Mesothelial cell of epicardium (in vitro differentiated cells): ENCODE results near the gene MAGI2. TPM values are rescaled to one million over a fixed set of nuclear protein-coding genes. Genes with fewer than 3 reads are reported as not detected.

Source experiments
- DNase-seq, 2 experiments: peaks; one replicate each; pipeline ENCODE4 v3.0.0; 2021; ENCODE audit warnings: low spot score in 2 of 2; ENCODE audit not compliant: unreplicated experiment in 2 of 2
- H3K27ac Mint-ChIP-seq: 2 replicates; pipeline ENCODE4 v1.8.0; 2021; ENCODE audit warnings: mixed read lengths
- H3K27me3 Mint-ChIP-seq: 2 replicates; pipeline ENCODE4 v1.8.0; 2021; ENCODE audit warnings: low read depth, mixed read lengths
- H3K36me3 Mint-ChIP-seq: 2 replicates; pipeline ENCODE4 v1.8.0; 2021; ENCODE audit warnings: mixed read lengths
- H3K4me1 Mint-ChIP-seq: 2 replicates; pipeline ENCODE4 v1.8.0; 2021; ENCODE audit warnings: mixed read lengths
- H3K4me3 Mint-ChIP-seq: 2 replicates; pipeline ENCODE4 v1.8.0; 2021; ENCODE audit warnings: mild to moderate bottlenecking, moderate library complexity, mixed read lengths
- H3K9me3 Mint-ChIP-seq: 2 replicates; pipeline ENCODE4 v1.8.0; 2021; ENCODE audit warnings: mixed read lengths
- total RNA-seq: library from RNA; stranded (reverse); gene quantifications from 3 replicates; pipeline ENCODE4 v1.2.1, GENCODE V29; 2021
- TF ChIP-seq, protein P1 (sequence below): fragments of 200-600 bp; sonication (generic); IDR thresholded peaks from one replicate; pipeline ENCODE4 v1.5.0; 2021; ENCODE audit warnings: antibody characterized with exemption; ENCODE audit not compliant: unreplicated experiment

MAGI2 gene
- total RNA-seq, 1 donor from 2014 or later: 38.4 TPM

DNA sequence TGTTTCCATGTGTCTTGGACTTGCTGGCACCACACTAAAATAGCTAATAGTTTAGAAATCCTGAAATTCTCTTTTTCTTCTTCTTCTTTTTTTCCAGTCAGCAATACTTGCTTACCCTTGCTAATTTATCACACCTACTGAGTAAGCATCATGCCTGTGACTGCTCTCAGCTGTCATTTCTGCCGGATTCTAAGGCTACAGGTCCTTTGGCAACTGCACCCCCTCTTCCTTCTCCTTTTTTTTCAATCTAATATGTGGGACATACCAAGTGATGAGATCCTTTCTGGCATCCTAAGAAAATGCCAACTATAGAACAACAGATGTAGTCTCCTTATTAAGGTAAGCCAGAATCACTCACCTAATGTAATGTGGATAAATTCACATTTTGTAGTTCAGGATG, 444.7 kb downstream of the MAGI2 start:
- Mint-ChIP-seq H3K36me3 (peaks cover 5% of the 10 kb centered on the region), H3K27ac (no peak overlapping the region), H3K4me1 (peaks cover 12% of the 10 kb centered on the region), H3K4me3 (no peak overlapping the region), H3K27me3 (peaks cover 17% of the 10 kb centered on the region), H3K9me3 (peaks cover 6% of the 10 kb centered on the region)
- DNase-seq: no peak
- TF ChIP-seq, protein P1, sequence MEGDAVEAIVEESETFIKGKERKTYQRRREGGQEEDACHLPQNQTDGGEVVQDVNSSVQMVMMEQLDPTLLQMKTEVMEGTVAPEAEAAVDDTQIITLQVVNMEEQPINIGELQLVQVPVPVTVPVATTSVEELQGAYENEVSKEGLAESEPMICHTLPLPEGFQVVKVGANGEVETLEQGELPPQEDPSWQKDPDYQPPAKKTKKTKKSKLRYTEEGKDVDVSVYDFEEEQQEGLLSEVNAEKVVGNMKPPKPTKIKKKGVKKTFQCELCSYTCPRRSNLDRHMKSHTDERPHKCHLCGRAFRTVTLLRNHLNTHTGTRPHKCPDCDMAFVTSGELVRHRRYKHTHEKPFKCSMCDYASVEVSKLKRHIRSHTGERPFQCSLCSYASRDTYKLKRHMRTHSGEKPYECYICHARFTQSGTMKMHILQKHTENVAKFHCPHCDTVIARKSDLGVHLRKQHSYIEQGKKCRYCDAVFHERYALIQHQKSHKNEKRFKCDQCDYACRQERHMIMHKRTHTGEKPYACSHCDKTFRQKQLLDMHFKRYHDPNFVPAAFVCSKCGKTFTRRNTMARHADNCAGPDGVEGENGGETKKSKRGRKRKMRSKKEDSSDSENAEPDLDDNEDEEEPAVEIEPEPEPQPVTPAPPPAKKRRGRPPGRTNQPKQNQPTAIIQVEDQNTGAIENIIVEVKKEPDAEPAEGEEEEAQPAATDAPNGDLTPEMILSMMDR: no peak

DNA sequence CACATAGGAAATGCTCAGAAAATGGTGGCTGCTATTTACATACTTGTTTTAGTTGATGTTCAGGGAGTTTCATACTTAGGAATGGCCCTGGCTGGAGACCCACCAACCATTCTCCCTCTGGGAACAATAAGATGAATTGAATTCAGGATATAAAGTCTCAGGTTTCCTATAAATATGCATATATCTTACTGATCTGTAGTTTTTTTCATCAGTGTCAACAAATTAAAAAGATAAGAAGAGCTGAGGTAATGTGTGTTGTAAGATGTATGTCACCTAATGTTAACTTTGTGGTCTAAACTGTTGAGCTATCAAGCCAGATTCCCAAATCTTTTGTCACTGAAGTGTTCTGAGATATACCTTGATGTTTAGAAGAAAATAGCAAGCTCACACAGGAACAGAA, 457.5 kb downstream of the MAGI2 start:
- Mint-ChIP-seq H3K27ac (no peak overlapping the region), H3K36me3 (no peaks in the 10 kb centered on the region), H3K9me3 (no peaks in the 10 kb centered on the region), H3K27me3 (peaks cover 2% of the 10 kb centered on the region), H3K4me3 (no peak overlapping the region), H3K4me1 (no peaks in the 10 kb centered on the region)
- no peak for DNase-seq
- TF ChIP-seq, protein P1: no peak

DNA sequence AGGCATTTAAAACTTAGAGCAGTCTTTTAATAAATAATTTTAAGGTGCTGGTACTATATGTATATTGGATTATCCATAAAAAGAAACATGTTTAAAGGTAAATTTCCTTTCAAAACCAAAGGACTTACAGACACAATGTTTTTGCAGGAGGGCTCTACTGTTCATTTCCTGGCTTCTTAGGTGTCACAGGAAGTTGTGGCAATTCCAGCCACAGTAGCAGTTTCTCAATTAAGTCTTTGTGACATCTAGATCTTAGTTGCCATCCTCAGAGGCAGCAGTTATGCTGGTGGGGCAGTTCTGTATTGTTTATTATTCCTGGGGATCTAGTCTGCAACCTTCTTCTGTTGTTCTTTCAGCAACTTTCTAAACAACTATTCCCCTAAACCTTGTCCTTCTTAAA, 460.1 kb downstream of the MAGI2 start:
- TF ChIP-seq, protein P1: no peak
- H3K27me3 Mint-ChIP-seq: no peaks in the 10 kb centered on the region
- DNase-seq: no peak
- no peaks in the 10 kb centered on the region for H3K9me3 Mint-ChIP-seq
- no peak overlapping the region for H3K4me3 Mint-ChIP-seq
- no peaks in the 10 kb centered on the region for H3K36me3 Mint-ChIP-seq
- H3K4me1 Mint-ChIP-seq: no peaks in the 10 kb centered on the region
- H3K27ac Mint-ChIP-seq: no peak overlapping the region

DNA sequence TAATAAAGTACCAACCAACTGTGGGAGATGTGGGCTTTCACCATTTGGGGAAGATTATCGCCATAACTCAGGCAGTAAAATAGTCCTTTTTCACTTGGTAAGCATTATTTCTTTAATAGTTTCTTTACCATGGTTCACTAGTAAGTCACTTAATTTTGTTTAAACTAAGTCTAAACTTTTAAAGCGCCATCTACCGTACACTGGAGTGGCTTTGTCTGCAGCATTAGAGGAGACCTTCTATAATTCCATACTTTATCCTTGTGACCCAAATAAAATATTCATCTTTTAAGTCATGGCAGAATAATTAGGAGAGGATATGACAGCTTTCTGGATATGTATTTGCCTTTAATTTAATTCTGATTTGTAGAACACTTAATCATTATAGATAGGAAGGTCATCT, 468.0 kb downstream of the MAGI2 start:
- H3K9me3 Mint-ChIP-seq: peaks cover 9% of the 10 kb centered on the region
- no peak overlapping the region for H3K4me3 Mint-ChIP-seq
- DNase-seq: no peak
- H3K4me1 Mint-ChIP-seq: peaks cover 6% of the 10 kb centered on the region
- H3K27ac Mint-ChIP-seq: no peak overlapping the region
- TF ChIP-seq, protein P1: no peak
- no peaks in the 10 kb centered on the region for H3K36me3 Mint-ChIP-seq
- H3K27me3 Mint-ChIP-seq: peaks cover 4% of the 10 kb centered on the region

DNA sequence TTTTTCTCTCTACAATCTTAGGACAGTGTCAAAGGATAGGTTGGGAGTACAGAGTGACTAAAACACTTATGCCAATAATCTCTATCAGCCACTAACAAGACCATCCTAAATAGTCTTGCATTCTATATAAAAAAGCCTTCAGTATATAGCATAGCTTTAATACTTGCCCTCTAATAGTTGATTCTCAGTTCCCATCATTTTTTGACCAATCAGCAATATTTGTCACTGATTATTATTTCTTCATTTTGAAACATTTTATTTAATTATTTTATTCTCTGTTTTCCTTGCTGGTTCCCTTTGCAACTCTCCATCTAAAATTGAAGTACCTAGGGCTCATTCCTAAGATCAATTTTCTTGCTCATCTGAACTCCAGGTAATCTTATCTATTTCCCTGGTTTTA, 470.0 kb downstream of the MAGI2 start:
- H3K4me3 Mint-ChIP-seq: no peak overlapping the region
- H3K4me1 Mint-ChIP-seq: peaks cover 6% of the 10 kb centered on the region
- H3K27me3 Mint-ChIP-seq: peaks cover 9% of the 10 kb centered on the region
- no peaks in the 10 kb centered on the region for H3K36me3 Mint-ChIP-seq
- no peak for DNase-seq
- TF ChIP-seq, protein P1: no peak
- no peak overlapping the region for H3K27ac Mint-ChIP-seq
- peaks cover 16% of the 10 kb centered on the region for H3K9me3 Mint-ChIP-seq

DNA sequence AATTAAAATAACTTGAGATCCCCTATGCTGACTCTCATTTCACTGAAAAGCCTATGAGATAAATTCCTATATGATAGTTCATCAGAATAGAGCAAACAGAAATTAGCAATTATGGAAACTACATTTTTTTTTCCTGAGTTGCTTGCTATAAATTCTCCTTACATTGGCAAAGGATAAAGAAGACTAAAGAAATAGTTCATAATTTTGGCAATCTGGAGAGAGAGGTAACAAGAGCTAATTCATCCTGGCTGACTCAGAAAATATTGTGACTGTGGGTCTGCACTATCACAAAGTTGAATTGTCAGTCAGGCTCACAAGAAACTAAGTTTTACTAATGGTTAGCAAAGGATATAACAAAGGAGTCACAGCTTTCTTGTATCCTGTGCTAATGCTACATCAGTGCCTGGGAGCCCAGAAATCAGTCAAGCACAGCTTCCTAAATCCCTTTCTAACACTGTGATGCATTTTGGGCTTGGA, 483.0 kb downstream of the MAGI2 start:
- peaks cover 17% of the 10 kb centered on the region for H3K9me3 Mint-ChIP-seq
- DNase-seq: no peak
- H3K36me3 Mint-ChIP-seq: no peaks in the 10 kb centered on the region
- peaks cover under 1% of the 10 kb centered on the region for H3K27me3 Mint-ChIP-seq
- H3K27ac Mint-ChIP-seq: peak overlapping the region; percentile 72
- no peak overlapping the region for H3K4me3 Mint-ChIP-seq
- TF ChIP-seq, protein P1: no peak
- peaks cover 16% of the 10 kb centered on the region for H3K4me1 Mint-ChIP-seq
